K562 (cell line): ENCODE results near the gene EMC8. TPM values are rescaled to one million over a fixed set of nuclear protein-coding genes. Genes with fewer than 3 reads are reported as not detected.

ENCODE experiments used
- ATAC-seq: fragments of 200-7000 bp; cut with Tn5 transposase; 3 replicates; pipeline ENCODE4 v1.9.1; 2020; ENCODE audit warnings: moderate library complexity
- BruUV-seq: library from RNA; stranded (reverse); fragments of 400-500 nt; replicated peaks from 2 replicates; lab custom pipeline; 2021; lab: Mats Ljungman, UMichigan
- CTCF ChIA-PET: fragments of 300-600 bp; formaldehyde crosslinking; extraction: SDS; loops from one replicate; lab custom pipeline; 2021; ENCODE audit warnings: low intra/inter-chr PET ratio; lab: Yijun Ruan, JAX
- POLR2A ChIA-PET: fragments of 300-600, 350-650 bp; sonication (Branson Sonifier 250); formaldehyde crosslinking; extraction: SDS; loops from one replicate; lab custom pipeline; 2021; ENCODE audit warnings: antibody characterized with exemption, inconsistent platforms; lab: Yijun Ruan, JAX
- DNase-seq, 4 experiments: peaks; one replicate each; pipeline versions ENCODE4 v3.0.0 to v3.0.0-alpha.2; 2011 to 2018; ENCODE audit warnings: low spot score in 3 of 4, mixed read lengths in 3 of 4; ENCODE audit errors: extremely low read depth in 1 of 4
- FAIRE-seq: peaks from 2 replicates; lab custom pipeline; 2011; peaks lifted over from hg19 to GRCh38; lab: Jason Lieb, UNC
- H2AFZ ChIP-seq: 2 replicates; pipeline ENCODE4 v1.6.0; 2011; ENCODE audit warnings: low read depth, low read length, control low read depth, inconsistent platforms
- H3K27ac ChIP-seq: fragments of 200-600 bp; 3 replicates; pipeline ENCODE4 v1.8.0; 2011; ENCODE audit warnings: low read depth, mild to moderate bottlenecking, control low read depth, inconsistent platforms, low read length, moderate library complexity, mixed read lengths; ENCODE audit errors: extremely low read depth
- H3K27me3 ChIP-seq, 2 experiments: fragments of 300-600 bp in 1 of 2; 2 replicates in 1 of 2; 3 replicates in 1 of 2; pipeline versions ENCODE4 v1.6.0 to v1.8.0; 2011; ENCODE audit warnings: inconsistent platforms in 2 of 2, low read length in 2 of 2, mild to moderate bottlenecking in 1 of 2, mixed read lengths in 1 of 2, moderate library complexity in 1 of 2; ENCODE audit not compliant: control insufficient read depth in 2 of 2, insufficient read depth in 2 of 2
- H3K36me3 ChIP-seq: fragments of 300-600 bp; 3 replicates; pipeline ENCODE4 v1.8.0; 2011; ENCODE audit warnings: mild to moderate bottlenecking, low read length, inconsistent platforms; ENCODE audit not compliant: control insufficient read depth, insufficient read depth
- H3K4me1 ChIP-seq, 2 experiments: fragments of 200-600 bp in 1 of 2; replicated peaks in 1 of 2; 2 replicates in 1 of 2; 3 replicates in 1 of 2; pipeline versions ENCODE4 v1.5.1 to v1.8.0; 2011; ENCODE audit warnings: inconsistent platforms in 2 of 2, low read length in 2 of 2, mild to moderate bottlenecking in 1 of 2, mixed read lengths in 1 of 2, moderate library complexity in 1 of 2; ENCODE audit not compliant: control insufficient read depth in 2 of 2, insufficient read depth in 2 of 2
- H3K4me2 ChIP-seq: 2 replicates; pipeline ENCODE4 v1.6.1; 2011; ENCODE audit warnings: low read length, control low read depth, inconsistent platforms, mixed read lengths; ENCODE audit not compliant: insufficient read depth
- H3K4me3 ChIP-seq: fragments of 200-600 bp; sonication (generic), shearing (Covaris generic); 2 replicates; pipeline ENCODE4 v1.5.1; 2016; ENCODE audit warnings: control low read depth, inconsistent platforms
- H3K79me2 ChIP-seq: fragments of 200-600 bp; 3 replicates; pipeline ENCODE4 v1.8.0; 2011; ENCODE audit warnings: low read length, inconsistent platforms; ENCODE audit not compliant: control insufficient read depth, insufficient read depth
- H3K9ac ChIP-seq, 2 experiments: 2 replicates each; pipeline versions ENCODE4 v1.6.0 to v1.6.1; 2011; ENCODE audit warnings: low read depth in 2 of 2, low read length in 2 of 2, control low read depth in 1 of 2, inconsistent platforms in 1 of 2, mild to moderate bottlenecking in 1 of 2, mixed read lengths in 1 of 2; ENCODE audit not compliant: insufficient read depth in 1 of 2
- H3K9me1 ChIP-seq: one replicate; pipeline ENCODE4 v1.6.0; 2011; ENCODE audit warnings: inconsistent platforms, mild to moderate bottlenecking, low read length, moderate library complexity; ENCODE audit not compliant: control insufficient read depth, insufficient read depth
- H3K9me3 ChIP-seq: replicated peaks from 2 replicates; pipeline ENCODE4 v1.5.1; 2011; ENCODE audit warnings: low read depth, low read length, inconsistent platforms; ENCODE audit not compliant: control insufficient read depth, insufficient read depth
- H4K20me1 ChIP-seq: replicated peaks from 2 replicates; pipeline ENCODE4 v1.6.1; 2011; ENCODE audit warnings: low read length, inconsistent platforms, mixed read lengths; ENCODE audit not compliant: control insufficient read depth, insufficient read depth
- GABPA ChIP-seq: fragments of 200-800 bp; sonication (Bioruptor generic); conservative IDR thresholded peaks from 2 replicates; pipeline ENCODE4 v1.6.1; 2016; ENCODE audit warnings: low read depth, missing genetic modification characterization, missing compliant biosample characterization
- HDAC2 ChIP-seq: fragments of 450-650 bp; IDR thresholded peaks from 2 replicates; pipeline ENCODE4 v1.6.1; 2016; ENCODE audit warnings: mild to moderate bottlenecking
- NFIC ChIP-seq: fragments of 450-650 bp; IDR thresholded peaks from 2 replicates; pipeline ENCODE4 v1.6.1; 2017; ENCODE audit warnings: mild to moderate bottlenecking, inconsistent platforms
- NFXL1 ChIP-seq: fragments of 450-650 bp; formaldehyde crosslinking; IDR thresholded peaks from 2 replicates; pipeline ENCODE4 v1.4.0; 2021; ENCODE audit warnings: mild to moderate bottlenecking
- RBM17 ChIP-seq: fragments of 200-400 bp; formaldehyde crosslinking; IDR thresholded peaks from 2 replicates; pipeline ENCODE4 v1.6.1; 2017; ENCODE audit warnings: low read depth, mild to moderate bottlenecking, low read length, borderline replicate concordance
- TRIM24 ChIP-seq, 2 experiments: fragments of 450-650 bp; IDR thresholded peaks; 2 replicates each; pipeline ENCODE4 v1.6.1; 2016
- USF1 ChIP-seq: sonication (generic); formaldehyde crosslinking; IDR thresholded peaks from 2 replicates; pipeline ENCODE4 v1.9.0; 2022; ENCODE audit warnings: mild to moderate bottlenecking, missing genetic modification reagents
- WGBS: fragments of 100-300 bp; shearing (Covaris generic); methylation state at CpG from one replicate; pipeline ENCODE4 v1.1.6; 2016; ENCODE audit warnings: low coverage, mixed read lengths; ENCODE audit not compliant: insufficient coverage; ENCODE audit errors: missing lambda C conversion rate; 5-methylcytosine and 5-hydroxymethylcytosine counted together
- in situ Hi-C: fragments of 300-500 bp; cut with MboI; formaldehyde crosslinking; loops from 4 replicates; pipeline ENCODE4 v1.15.0; 2018; ENCODE audit warnings: inconsistent platforms, mixed read lengths
- intact Hi-C: fragments of 100-400 bp; cut with micrococcal nuclease; formaldehyde crosslinking; loops from 2 replicates; pipeline ENCODE4 v1.14.2; 2022
- polyA plus RNA-seq, 8 experiments: library from polyadenylated mRNA; depleted of rRNA in 4 of 8; stranded (reverse) in 5 of 8; unstranded in 3 of 8; fragments of >200 nt; fragmentation: Nextera tagmentation in 2 of 8; fragmentation: Illumina TruSeq in 1 of 8; extraction: Ambion mirVana in 2 of 8; extraction: Trizol in 1 of 8; gene quantifications; 2 replicates each; pipeline versions ENCODE4 v1.2.1 to v1.2.3, GENCODE V29; 2011 to 2014; ENCODE audit warnings: inconsistent platforms in 1 of 8, missing spikeins in 1 of 8
- total RNA-seq, 7 experiments: library from RNA; depleted of rRNA in 6 of 7; stranded (reverse); fragments of >200 nt in 6 of 7; fragmentation: Illumina TruSeq in 2 of 7; extraction: Trizol in 2 of 7; gene quantifications; 2 replicates each; pipeline versions ENCODE4 v1.2.1 to v1.2.3, GENCODE V29; 2011 to 2021; ENCODE audit warnings: low replicate concordance in 1 of 7
- TF ChIP-seq, protein P1 (sequence below): fragments of 450-650 bp; IDR thresholded peaks from 2 replicates; pipeline ENCODE4 v1.6.1; 2016; ENCODE audit warnings: missing biosample characterization, missing genetic modification characterization

The EMC8 gene
- total and polyA plus RNA-seq, 9 of the 15 experiments (the other 6 are each of a cell fraction or from before 2014, with no cell fraction given): 11.4 to 81.8 (median 48.6) TPM

- TF ChIP-seq RBM17: no peak
- TF ChIP-seq, protein P1, sequence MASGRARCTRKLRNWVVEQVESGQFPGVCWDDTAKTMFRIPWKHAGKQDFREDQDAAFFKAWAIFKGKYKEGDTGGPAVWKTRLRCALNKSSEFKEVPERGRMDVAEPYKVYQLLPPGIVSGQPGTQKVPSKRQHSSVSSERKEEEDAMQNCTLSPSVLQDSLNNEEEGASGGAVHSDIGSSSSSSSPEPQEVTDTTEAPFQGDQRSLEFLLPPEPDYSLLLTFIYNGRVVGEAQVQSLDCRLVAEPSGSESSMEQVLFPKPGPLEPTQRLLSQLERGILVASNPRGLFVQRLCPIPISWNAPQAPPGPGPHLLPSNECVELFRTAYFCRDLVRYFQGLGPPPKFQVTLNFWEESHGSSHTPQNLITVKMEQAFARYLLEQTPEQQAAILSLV (tag): 0 out of 2 replicates have a peak, but pooled peaks have one; percentile 24
- peak; percentile 80 for TF ChIP-seq HDAC2
- TF ChIP-seq TRIM24 (IDR thresholded peaks at IDR 0.05): peak; percentile 46 to 58; a peak in 2 of 4 replicates
- TF ChIP-seq NFXL1 (CRISPR knock-in tag): no peak
Observed at GRCh38 chr16:85733155-85733838, 66.0 kb downstream of the EMC8 start (continued).

DNA sequence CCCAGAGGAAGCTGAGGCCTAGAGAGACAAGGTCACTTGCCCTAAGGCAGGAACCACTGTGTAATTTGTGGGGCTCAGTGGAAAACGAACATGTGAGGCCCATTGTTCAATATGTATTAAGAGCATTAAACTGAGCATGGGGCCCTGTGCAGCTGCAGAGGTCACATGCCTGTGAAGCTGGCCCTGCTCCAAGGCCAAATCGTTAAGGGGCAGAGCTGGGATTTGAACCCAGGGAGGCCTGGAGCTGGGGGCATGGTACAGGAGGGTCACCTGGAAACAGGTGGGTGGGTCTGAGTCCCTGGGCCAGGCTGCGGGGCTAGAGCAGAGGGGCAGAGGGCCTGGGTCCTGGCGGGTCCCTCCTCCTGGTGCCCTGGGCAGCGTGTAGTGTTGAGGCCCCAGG is 68.2 kb downstream of the EMC8 start:
- no peak for ATAC-seq
- ChIA-PET POLR2A (interaction anchor here (0.6 kb wide), 1 partner anchor 1006 kb away, joined by 4 read pairs; no protein-coding TSS in a partner anchor), CTCF (no interaction called here)
- Histone ChIP-seq H3K9me3 (no peaks in the 10 kb centered on the region), H3K9me1 (peaks cover 2% of the 10 kb centered on the region), H2AFZ (no peak overlapping the region), H3K27ac (no peak overlapping the region), H3K4me2 (no peak overlapping the region), H3K79me2 (no peaks in the 10 kb centered on the region), H4K20me1 (peaks cover 8% of the 10 kb centered on the region; the same call in 1 of the 2 replicates), H3K9ac (no peak overlapping the region), H3K27me3 (peaks cover 16 to 55% of the 10 kb centered on the region in 2 experiments; a peak in 4 of 5 replicates), H3K4me1 (peaks cover 2 to 19% of the 10 kb centered on the region in 2 experiments; a peak in 4 of 5 replicates), H3K36me3 (no peaks in the 10 kb centered on the region), H3K4me3 (no peak overlapping the region)
- in situ Hi-C loops (no loop called here), intact Hi-C loops (no loop called here)
- TF ChIP-seq GABPA (no peak), NFIC (peak; percentile 58), USF1 (CRISPR knock-in tag) (0 out of 2 replicates have a peak, but pooled peaks have one; percentile 27)
- BruUV-seq: no TSS peak
- DNase-seq: no peak
- WGBS: 37% methylated on average over 5 of the region's 5 CpGs
- no peak for FAIRE-seq
